GM19395 (cell line): ENCODE measurements around the gene CISTR.
"Not testable (repeated sequence)": the region's sequence is repeated elsewhere in the genome, so short reads cannot be mapped to it uniquely, and the experiment has no call there.

Experiments
- ATAC-seq: cut with Tn5 transposase; IDR thresholded peaks from one replicate; pipeline ENCODE4 v1.9.1; 2021; ENCODE audit warnings: mild to moderate bottlenecking, moderate library complexity; ENCODE audit not compliant: unreplicated experiment

The CISTR gene

DNA sequence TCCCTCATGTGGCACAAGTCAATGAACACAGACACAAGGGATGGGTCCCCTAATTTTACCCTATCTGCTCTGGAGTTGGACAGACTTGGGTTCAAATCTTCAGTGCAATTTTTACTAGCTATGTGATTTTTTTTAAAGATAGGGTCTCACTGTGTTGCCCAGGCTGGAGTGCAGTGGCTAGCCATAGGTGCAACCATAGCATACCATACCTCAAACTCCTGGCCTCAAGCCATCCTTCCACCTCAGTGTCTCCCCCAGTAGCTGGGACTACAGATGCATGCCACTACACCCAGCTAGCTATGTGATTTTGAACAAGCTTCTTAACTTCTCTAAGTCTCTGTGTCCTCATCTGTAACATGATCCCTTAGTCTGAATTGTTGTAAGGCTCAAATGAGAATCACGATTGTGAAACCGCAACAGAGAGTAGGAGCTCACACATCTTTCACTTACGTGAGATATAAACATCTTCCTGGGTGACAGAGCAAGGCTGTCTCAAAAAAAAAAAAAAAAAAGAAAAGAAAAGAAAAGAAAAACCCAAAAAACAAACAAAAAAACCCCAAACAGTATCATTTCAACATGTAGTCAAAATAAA is 29.2 kb downstream of the CISTR start:
- no peak for ATAC-seq

DNA sequence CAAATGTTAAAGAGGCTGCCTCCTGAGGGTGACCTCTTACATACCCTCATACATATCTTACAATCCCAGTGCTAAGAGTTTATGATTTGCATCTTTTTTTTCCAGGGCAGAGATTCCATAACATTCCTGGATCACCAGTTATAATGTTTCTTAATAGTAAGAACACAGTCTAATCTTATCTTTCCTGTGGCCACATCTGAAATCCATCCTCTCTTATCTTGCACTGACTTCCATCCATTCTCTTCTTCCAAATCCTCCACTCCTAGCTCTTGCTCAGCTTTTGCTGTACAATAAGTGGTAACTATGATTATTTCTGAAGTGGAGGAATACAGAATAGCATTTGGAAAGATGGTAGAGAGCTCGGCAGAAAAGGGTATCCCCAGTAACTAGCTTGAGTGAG is 30.8 kb downstream of the CISTR start:
- no peak for ATAC-seq

DNA sequence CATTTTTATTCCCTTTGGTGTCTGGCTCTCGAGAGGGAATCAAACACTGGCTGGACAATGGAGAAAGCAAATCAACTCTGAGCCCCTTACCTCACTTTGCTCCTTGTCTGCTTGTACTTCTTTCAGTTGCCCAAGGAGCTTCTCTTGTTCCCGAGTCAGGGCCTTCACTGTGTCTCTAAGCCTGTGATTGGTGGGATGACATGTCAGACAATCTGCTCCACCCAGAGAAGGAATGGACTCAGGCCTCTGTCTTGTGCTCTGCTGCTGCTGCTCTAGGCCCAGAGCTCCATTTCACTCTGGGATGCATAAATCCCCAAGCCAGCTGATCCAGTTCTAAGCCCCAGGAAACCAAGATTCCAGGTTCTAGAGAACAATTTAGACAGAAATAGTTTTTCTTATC is 32.1 kb downstream of the CISTR start:
- no peak for ATAC-seq

DNA sequence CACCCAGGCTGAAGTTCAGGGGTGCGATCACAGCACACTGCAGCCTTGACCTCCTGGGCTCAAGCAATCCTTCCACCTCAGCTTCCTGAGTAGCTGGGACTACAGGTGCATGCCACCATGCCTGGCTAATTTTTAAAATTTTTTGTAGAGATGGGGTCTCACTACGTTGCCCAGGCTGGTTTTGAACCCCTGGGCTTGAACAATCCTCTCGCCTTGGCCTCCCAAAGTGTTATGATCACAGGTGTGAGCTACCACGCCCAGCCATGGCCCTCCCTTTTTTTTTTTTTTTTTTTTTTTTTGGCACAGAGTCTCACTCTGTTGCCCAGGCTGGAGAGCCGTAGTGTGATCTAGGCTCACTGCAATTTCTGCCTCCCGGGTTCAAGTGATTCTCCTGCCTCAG is 33.2 kb downstream of the CISTR start:
- ATAC-seq = not testable (repeated sequence)

DNA sequence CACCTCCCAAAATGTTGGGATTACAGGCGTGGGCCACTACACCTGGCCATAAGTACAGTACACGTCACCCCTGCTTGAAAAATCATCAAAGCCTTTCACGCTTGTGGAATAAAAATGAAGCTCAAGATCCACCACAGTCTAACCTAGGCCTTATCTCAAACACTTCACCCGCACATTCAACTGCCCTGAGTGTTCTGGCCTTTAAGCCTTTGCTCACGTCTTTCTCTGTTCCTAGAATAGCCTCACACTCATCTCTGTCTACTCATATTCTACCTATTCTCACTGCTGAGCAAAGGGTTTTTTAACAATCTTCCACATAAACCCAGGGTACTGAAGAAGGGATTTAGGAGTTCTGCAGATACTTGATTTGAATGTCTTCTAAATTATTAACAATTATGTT is 34.5 kb downstream of the CISTR start:
- no peak for ATAC-seq

DNA sequence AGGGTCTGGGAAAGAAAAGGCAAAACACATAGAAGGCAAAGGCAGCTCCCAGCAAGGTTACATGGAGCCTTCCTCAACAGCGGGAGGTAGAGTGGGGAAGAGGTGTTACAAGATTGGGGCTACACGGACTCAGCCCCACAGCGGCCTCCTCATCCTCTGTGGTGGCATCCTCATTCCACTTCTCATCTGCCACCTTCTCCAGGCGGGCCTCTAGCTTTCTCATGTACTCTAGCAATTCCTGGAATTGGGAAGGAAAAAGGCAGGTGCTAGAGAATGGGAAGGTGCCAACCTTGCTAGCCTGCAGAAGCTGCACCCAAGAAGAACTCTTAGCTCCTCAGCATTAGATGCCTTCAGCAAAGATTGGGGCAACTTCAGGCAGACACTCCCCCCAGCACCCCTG is 37.8 kb downstream of the CISTR start:
- no peak for ATAC-seq

DNA sequence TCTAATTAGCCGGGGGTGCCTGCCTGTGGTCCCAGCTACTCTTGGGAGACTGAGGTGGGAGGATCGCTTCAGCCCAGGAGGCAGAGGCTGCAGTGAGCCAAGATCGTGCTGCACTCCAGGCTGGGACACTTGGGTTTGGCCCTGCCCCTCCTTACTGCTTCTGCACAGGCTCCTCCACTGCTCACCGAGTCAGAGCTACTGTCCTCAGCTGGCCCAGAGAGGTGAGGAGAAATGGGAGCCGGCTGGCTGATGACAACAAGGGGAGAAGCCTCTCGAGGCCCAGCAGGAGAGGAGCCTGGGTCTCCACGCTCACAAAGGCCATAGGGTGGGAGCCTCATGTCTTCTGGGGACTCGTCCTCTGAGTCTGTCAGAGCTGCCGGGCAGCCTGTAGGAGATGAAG is 38.3 kb downstream of the CISTR start:
- no peak for ATAC-seq

DNA sequence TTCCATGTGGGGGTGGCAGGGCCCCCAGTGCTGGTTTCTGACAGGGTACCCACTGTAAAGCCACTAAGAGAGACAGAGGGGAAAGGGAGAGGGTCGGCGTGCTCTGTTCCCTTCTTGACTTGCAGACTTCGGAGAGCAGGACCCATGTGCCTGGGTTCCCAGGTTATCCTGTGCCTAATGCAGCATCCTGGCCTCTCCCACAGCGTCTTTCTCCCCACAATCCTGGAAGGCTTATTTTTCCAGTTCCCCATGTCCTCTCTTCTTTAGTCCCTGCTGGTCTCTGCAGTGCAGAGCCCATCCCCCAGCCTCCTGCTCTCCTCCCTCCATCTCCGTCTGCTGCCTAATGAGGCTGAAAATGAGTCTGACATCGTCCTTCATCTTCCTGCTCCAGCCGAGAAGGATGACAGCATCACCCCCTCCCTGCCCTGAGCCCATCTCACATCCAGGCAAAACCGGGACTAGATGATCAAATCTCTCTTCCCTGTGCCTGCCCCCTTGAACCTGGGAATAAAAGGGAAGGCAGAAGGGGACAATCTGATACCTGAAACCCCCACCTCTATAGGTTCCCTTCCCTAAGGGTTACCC is 39.6 kb downstream of the CISTR start:
- ATAC-seq = no peak

DNA sequence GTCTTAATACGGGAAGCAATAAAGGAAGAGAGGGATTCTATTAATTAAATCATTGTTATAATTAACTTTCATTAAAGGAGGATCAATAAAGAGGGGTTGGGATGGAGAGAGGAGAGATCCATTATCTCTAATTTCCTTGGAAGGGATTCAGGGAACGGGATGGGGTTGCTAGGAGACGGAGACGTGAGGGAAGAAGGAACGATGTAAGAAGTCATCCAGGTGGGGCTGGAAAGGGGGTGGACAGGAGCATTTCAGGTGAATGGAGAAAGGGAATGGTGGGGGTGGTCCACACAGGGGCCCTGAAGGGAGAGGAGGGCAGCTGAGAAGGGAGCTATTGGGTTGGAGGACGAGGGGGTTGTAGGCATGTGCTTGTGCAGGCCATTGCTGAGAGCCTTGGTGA is 41.7 kb downstream of the CISTR start:
- ATAC-seq = no peak

DNA sequence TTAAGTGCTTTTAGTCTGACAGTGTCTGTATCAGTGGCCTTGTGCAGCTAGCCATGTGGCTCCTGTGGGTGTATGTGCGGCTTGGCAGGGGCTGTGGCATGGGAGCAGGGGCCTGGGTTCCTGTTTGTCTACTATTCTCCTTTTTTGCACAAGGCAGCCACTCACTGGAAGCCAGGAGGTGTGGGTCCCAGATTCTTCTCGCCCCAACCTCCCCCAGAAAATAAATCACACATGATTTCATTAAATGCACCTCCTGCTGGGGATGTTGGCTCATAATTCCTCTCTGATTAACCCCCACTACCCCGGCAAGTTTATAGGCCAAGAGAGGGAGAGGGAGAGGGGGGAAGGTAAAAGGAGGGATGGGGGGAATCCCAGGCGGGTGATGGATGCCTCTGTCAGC is 42.1 kb downstream of the CISTR start:
- ATAC-seq = no peak

DNA sequence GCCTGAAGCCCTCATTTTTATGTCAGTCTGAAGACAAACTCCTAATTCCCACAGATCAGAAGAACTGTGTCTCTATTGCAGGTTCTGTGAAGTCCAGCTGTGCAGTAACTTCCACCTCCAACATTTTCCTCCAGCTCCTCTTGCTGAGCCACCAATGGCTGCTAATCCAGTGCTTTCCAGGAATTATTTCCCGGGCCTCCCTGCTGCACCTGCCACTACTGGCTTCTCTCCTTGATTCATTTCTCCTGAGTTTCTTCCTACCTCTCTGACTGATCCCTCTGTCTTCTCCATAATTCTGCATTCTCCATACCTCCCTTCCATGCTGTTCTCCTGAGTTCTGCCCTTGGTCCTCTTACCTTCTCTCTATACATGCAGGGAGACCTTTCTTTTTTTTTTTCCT is 45.7 kb downstream of the CISTR start:
- ATAC-seq = no peak

DNA sequence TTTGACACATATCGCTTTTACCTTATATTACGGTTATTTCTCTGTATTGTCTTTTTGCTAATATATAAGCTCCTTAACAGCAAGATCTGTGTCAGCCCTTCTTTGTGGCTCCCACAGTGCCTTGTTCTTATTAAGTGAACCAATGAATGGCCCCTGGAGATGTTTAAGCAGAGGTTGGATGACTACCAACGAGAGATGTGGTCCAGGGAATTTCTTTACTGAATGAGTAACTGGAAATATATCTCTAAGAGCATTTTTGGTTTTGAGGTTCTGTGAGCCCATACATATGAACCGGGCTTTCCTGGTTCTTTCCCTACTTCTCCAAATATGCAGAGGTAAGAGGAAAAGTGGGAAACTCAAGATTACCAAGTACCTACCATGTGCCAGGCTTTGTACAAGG is 48.0 kb downstream of the CISTR start:
- no peak for ATAC-seq

DNA sequence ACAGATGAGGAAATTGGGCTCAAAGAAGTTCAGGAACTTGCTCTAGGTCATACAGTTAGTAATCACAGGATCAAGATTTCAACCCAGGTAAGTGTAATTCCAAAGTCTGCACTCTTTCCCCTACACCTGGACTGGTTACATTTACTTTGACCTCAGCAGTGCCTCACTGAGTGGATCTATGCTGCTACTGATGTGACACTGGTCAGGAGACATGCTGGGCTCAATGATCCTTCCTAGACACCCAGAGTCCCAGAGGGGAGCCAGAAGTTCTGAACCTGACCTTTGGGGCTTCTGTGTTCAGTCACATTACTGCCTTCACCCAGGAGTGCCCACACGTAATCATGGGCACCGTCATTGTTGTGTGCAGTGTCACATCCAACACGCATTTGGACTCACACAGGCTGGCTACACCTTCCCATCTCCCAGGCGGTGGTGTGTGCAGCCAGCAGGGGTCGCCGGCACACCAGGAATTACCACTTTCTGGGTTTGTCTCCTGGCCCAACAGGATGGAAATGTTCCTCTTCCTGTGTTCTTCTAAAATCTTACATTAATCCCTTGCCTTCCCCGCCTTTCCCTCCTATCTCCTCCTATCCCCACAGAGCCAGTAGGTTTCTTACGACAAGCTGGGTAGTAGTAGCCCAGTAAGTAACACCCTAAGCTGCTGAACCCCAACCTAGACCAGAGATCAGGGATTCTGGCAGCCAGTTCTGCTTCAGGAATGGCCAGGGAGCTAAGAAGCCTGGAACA is 50.1 kb downstream of the CISTR start:
- ATAC-seq = no peak

DNA sequence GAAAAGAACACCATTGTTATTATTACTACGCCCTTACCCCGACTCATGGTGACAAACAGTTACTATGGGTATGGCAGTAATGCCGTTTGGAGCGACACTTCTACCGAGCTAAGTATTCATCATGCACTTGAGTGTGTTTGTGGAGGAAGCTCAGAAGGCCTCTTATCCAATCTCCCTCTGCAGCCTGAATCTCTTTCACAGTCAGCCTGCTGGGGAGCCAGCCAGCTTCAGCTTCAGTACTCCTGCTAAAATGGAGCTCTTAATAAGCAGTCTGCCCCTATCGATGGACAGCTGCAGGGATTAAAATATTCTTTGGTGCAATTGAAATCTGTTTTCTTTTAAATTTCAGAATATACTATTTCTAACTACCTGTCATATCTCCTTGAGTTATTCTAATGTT is 51.2 kb downstream of the CISTR start:
- ATAC-seq = no peak

DNA sequence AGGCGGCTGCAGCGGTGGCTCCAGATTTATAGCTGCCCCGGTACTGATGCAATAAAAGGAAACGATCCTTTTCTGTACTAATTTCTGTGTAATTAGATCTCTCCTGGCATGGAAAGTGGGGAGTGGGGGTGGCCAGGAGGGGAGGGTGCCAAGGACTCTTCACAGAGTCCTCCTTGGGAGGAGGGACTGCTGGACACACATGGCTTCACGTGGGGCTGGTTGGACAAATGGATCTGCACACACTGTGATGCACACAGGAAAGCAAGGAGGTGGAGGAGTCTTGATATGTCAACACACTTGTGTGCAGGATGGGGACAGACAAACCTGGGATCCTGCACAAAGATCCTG is 52.1 kb downstream of the CISTR start:
- no peak for ATAC-seq

DNA sequence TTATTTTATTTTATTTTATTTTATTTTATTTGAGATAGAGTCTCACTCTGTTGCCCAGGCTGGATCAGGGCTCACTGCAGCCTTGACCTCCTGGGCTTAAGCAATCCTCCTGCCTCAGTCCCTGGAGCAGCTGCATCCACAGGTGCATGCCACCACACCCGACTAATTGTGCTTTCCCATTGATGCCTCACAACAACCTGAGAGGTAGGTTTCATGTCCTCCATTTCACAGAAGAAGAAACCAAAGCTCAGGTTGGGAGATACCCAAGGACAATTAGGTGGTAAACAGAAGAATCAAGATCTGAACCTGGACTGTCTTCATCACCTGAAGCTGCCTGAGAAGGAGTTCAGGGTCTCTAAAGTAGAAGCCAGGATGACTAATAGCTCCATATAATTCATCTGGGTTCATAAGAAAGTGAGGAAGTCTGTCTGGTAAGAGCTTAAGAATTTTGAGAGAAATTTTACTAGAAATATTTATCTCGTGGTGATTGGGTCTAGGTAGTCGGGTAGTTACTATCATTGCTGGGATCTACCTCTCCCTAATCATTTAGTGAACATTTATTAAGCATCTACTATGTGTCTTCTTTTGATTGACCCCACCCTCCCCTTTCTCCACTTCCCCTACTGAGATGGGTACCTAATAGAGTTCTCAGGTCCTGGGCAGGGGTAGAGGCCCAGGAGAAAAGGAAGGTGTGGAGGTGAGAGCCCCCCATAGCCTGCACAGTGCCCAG is 52.7 kb downstream of the CISTR start:
- no peak for ATAC-seq

DNA sequence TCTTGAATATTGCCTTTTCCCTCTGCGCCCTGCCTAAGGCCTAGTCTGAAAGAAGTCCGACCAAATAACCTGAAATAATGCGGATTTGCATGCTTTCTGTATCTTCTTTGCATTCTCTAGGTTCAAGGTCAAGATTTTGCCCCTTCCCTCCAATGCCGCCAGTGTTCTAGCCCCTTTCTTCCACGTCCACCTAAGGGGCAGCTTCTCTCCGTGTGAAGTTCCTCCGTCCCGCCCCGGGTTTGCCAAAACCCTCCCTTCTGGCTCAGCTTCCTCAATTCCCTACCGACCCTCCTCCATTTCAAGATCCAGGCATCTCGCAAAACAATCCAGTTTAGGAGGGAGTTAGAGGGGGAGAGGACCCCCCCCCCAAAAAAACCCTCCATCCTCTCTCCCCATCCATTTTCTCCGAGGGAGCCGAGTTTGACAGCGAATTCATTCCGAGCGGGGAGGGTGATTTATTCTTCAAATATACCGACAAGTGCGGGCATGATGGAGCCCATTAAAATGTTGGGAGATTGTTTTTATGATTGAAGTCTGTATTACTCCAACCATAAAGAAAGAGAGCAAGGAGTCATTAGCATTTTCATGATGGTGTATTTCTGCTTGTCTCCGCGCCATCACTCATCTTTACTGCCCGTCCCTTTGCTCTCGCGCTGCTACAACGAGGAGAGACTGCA is 55.0 kb downstream of the CISTR start:
- ATAC-seq = no peak
